ENCODE data around the gene GDAP2.

GDAP2 gene

DNA sequence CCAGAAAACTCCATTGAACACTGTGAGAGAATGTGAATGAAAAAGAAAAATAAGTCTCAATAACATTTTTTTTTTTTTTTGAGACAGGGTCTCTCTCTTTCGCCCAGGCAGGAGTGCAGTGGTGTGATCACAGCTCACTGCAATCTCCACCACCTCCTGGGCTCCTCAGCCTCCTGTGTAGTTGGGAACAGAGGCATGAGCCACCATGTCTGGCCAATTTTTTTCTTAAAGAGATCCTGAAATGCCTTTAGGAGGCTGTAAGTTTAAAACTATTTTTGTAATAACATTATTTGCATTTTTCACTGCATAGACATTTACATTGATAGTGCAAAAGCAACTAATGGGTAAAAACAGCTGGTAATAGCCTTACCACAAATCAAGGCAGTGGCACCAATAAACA is 35.3 kb downstream of the GDAP2 start:
- TF ChIP-seq, protein P1, sequence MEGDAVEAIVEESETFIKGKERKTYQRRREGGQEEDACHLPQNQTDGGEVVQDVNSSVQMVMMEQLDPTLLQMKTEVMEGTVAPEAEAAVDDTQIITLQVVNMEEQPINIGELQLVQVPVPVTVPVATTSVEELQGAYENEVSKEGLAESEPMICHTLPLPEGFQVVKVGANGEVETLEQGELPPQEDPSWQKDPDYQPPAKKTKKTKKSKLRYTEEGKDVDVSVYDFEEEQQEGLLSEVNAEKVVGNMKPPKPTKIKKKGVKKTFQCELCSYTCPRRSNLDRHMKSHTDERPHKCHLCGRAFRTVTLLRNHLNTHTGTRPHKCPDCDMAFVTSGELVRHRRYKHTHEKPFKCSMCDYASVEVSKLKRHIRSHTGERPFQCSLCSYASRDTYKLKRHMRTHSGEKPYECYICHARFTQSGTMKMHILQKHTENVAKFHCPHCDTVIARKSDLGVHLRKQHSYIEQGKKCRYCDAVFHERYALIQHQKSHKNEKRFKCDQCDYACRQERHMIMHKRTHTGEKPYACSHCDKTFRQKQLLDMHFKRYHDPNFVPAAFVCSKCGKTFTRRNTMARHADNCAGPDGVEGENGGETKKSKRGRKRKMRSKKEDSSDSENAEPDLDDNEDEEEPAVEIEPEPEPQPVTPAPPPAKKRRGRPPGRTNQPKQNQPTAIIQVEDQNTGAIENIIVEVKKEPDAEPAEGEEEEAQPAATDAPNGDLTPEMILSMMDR (conservative IDR thresholded peaks at IDR 0.05; ENCODE audit: control insufficient read depth, insufficient read depth, low read depth, low read length): no peak
- no peak for DNase-seq (ENCODE audit: low read depth)
- H3K4me3 ChIP-seq (ENCODE audit: control insufficient read depth, low read depth, low read length): no peak overlapping the region

DNA sequence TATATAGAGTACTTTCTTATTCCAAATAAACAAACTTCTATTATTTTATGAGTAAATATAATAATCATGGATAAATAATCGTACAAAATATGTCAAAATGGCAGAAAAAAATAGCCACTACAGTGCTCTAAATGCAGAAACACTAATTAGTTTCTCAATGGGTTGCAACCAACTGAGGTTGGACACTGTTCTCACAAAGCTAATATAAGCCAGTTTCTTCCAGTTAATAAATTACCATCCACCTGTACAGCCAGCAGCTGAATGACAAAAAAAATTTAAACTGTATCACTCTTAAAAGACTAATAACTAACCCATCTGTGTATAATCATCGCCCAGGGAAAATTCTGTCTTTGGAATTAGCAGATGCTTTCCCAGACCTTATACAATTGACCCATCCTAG is 36.9 kb downstream of the GDAP2 start:
- no peak overlapping the region for H3K4me3 ChIP-seq (ENCODE audit: control insufficient read depth, low read depth, low read length)
- no peak for DNase-seq (ENCODE audit: low read depth)
- TF ChIP-seq, protein P1 (conservative IDR thresholded peaks at IDR 0.05; ENCODE audit: control insufficient read depth, insufficient read depth, low read depth, low read length): no peak

- TF ChIP-seq, protein P1 (conservative IDR thresholded peaks at IDR 0.05; ENCODE audit: control insufficient read depth, insufficient read depth, low read depth, low read length): no peak
- DNase-seq (ENCODE audit: low read depth): no peak
- H3K4me3 ChIP-seq (ENCODE audit: control insufficient read depth, low read depth, low read length): no peak overlapping the region
These were observed 39.0 kb downstream of the GDAP2 start for GRCh38 chr1:117890452-117890851.

- DNase-seq (ENCODE audit: low read depth): peak; percentile 38
- TF ChIP-seq, protein P1 (conservative IDR thresholded peaks at IDR 0.05; ENCODE audit: control insufficient read depth, insufficient read depth, low read depth, low read length): no peak
- H3K4me3 ChIP-seq (ENCODE audit: control insufficient read depth, low read depth, low read length): no peak overlapping the region
These were observed 43.2 kb downstream of the GDAP2 start for GRCh38 chr1:117886101-117886795.

DNA sequence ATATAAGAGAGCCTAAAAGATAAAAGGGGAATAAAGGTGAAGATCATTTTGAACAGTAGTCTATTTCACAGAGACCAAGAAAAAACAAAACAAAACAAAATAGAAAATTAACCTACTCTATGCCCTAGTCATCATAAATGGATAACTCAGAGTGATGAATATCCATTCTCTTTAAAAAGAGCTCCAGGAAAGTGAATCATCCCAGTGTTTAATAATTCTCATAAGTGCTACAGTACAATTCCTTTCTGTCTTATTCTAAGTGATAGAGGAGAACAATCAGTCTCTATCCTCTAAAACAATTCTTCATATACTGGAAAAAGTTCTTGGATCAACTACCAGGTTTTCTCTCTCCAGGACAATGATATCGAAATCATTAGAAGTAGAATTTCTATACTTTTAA is 45.8 kb downstream of the GDAP2 start:
- peak; percentile 16 for DNase-seq (ENCODE audit: low read depth)
- TF ChIP-seq, protein P1 (conservative IDR thresholded peaks at IDR 0.05; ENCODE audit: control insufficient read depth, insufficient read depth, low read depth, low read length): no peak
- no peak overlapping the region for H3K4me3 ChIP-seq (ENCODE audit: control insufficient read depth, low read depth, low read length)

DNA sequence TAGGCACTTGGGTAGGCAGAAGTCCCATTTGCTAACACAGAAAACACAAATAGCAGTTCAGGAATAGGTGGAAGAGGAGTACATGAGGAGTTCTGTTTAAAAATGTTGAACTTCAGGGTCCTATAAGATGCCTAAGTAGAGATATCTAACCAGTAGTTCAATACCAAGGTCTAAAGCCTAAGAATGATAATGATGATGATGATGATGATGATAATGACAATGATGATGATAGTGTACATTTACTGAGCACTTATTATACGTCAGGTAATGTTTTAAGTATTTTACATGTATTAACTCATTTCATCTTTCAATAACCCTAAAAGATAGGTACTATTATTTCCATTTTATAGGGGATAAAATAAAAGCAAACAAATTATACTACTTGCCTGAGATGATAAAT is 50.1 kb downstream of the GDAP2 start:
- TF ChIP-seq, protein P1 (conservative IDR thresholded peaks at IDR 0.05; ENCODE audit: control insufficient read depth, insufficient read depth, low read depth, low read length): no peak
- H3K4me3 ChIP-seq (ENCODE audit: control insufficient read depth, low read depth, low read length): no peak overlapping the region
- no peak for DNase-seq (ENCODE audit: low read depth)

DNA sequence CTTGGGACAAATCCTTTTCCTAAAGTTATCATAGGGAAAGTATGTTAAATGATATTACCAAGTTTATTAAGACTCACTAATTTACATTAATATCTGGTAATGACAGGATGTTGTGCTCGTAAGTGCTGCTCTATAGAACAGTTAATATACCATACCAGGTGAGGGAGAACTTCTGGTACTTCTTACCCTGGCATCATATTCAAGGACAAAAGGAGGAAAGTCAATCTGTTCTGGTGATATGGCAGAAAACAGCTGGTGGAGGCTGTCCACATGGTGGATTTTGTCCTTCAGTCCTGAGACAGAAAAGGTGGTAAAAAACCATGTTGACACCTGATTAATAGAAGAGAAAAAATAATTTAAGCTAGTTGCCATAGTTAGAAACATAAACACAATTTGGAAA is 51.6 kb downstream of the GDAP2 start:
- TF ChIP-seq, protein P1 (conservative IDR thresholded peaks at IDR 0.05; ENCODE audit: control insufficient read depth, insufficient read depth, low read depth, low read length): no peak
- no peak overlapping the region for H3K4me3 ChIP-seq (ENCODE audit: control insufficient read depth, low read depth, low read length)
- DNase-seq (ENCODE audit: low read depth): no peak
